ENCODE data around the gene TFIP11.

The TFIP11 gene

DNA sequence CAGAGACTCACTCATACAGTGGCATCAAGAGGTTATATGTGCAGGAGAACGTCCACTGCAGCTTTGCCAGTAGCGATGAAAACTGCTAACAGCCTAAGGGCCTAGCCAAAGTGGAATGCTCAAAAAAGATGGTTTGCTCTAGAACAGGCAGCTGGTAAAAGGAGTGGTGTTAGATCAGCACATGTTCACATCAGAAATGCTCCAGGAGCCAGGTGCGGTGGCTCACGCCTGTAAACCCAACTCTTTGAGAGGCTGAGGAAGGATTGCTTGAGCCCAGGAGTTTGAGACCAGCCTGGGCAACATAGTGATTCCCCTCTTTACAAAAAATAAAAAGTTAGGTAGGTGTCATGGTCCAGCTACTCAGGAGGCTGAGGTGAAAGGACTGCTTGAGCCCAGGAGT, 10.3 kb upstream of the TFIP11 start:
- Histone ChIP-seq H3K4me1 (ENCODE audit: control insufficient read depth, low read depth, low read length) (no peaks in the 10 kb centered on the region), H3K27me3 (ENCODE audit: control insufficient read depth, insufficient read depth, low read length) (no peaks in the 10 kb centered on the region), H3K9ac (ENCODE audit: low read length) (no peak overlapping the region), H3K36me3 (ENCODE audit: control insufficient read depth, low read depth, low read length) (peaks cover 35% of the 10 kb centered on the region), H3K9me3 (ENCODE audit: control insufficient read depth, low read depth, low read length) (no peaks in the 10 kb centered on the region), H3K27ac (ENCODE audit: low read length) (no peak overlapping the region), H3K4me3 (ENCODE audit: low read length) (no peak overlapping the region)

GRCh38 chr22:26522012-26522411, 9.7 kb upstream of the TFIP11 start:
- Histone ChIP-seq H3K9me3 (ENCODE audit: control insufficient read depth, low read depth, low read length) (no peaks in the 10 kb centered on the region), H3K36me3 (ENCODE audit: control insufficient read depth, low read depth, low read length) (peaks cover 30% of the 10 kb centered on the region), H3K4me3 (ENCODE audit: low read length) (no peak overlapping the region), H3K27ac (ENCODE audit: low read length) (no peak overlapping the region), H3K9ac (ENCODE audit: low read length) (no peak overlapping the region), H3K27me3 (ENCODE audit: control insufficient read depth, insufficient read depth, low read length) (no peaks in the 10 kb centered on the region), H3K4me1 (ENCODE audit: control insufficient read depth, low read depth, low read length) (no peaks in the 10 kb centered on the region)

- Histone ChIP-seq H3K9me3 (ENCODE audit: control insufficient read depth, low read depth, low read length) (no peaks in the 10 kb centered on the region), H3K27ac (ENCODE audit: low read length) (no peak overlapping the region), H3K36me3 (ENCODE audit: control insufficient read depth, low read depth, low read length) (no peaks in the 10 kb centered on the region), H3K9ac (ENCODE audit: low read length) (no peak overlapping the region), H3K4me1 (ENCODE audit: control insufficient read depth, low read depth, low read length) (peaks cover 10% of the 10 kb centered on the region), H3K4me3 (ENCODE audit: low read length) (no peak overlapping the region), H3K27me3 (ENCODE audit: control insufficient read depth, insufficient read depth, low read length) (no peaks in the 10 kb centered on the region)
Observed at GRCh38 chr22:26517429-26517828, 5.2 kb upstream of the TFIP11 start.

GRCh38 chr22:26516503-26516902, 4.2 kb upstream of the TFIP11 start:
- Histone ChIP-seq H3K4me3 (ENCODE audit: low read length) (no peak overlapping the region), H3K27ac (ENCODE audit: low read length) (no peak overlapping the region), H3K9ac (ENCODE audit: low read length) (no peak overlapping the region), H3K9me3 (ENCODE audit: control insufficient read depth, low read depth, low read length) (no peaks in the 10 kb centered on the region), H3K4me1 (ENCODE audit: control insufficient read depth, low read depth, low read length) (peaks cover 10% of the 10 kb centered on the region), H3K27me3 (ENCODE audit: control insufficient read depth, insufficient read depth, low read length) (no peaks in the 10 kb centered on the region), H3K36me3 (ENCODE audit: control insufficient read depth, low read depth, low read length) (no peaks in the 10 kb centered on the region)

GRCh38 chr22:26515931-26516330, 3.7 kb upstream of the TFIP11 start:
- Histone ChIP-seq H3K27ac (ENCODE audit: low read length) (no peak overlapping the region), H3K9me3 (ENCODE audit: control insufficient read depth, low read depth, low read length) (no peaks in the 10 kb centered on the region), H3K36me3 (ENCODE audit: control insufficient read depth, low read depth, low read length) (no peaks in the 10 kb centered on the region), H3K27me3 (ENCODE audit: control insufficient read depth, insufficient read depth, low read length) (no peaks in the 10 kb centered on the region), H3K4me1 (ENCODE audit: control insufficient read depth, low read depth, low read length) (peaks cover 10% of the 10 kb centered on the region), H3K4me3 (ENCODE audit: low read length) (no peak overlapping the region), H3K9ac (ENCODE audit: low read length) (no peak overlapping the region)

DNA sequence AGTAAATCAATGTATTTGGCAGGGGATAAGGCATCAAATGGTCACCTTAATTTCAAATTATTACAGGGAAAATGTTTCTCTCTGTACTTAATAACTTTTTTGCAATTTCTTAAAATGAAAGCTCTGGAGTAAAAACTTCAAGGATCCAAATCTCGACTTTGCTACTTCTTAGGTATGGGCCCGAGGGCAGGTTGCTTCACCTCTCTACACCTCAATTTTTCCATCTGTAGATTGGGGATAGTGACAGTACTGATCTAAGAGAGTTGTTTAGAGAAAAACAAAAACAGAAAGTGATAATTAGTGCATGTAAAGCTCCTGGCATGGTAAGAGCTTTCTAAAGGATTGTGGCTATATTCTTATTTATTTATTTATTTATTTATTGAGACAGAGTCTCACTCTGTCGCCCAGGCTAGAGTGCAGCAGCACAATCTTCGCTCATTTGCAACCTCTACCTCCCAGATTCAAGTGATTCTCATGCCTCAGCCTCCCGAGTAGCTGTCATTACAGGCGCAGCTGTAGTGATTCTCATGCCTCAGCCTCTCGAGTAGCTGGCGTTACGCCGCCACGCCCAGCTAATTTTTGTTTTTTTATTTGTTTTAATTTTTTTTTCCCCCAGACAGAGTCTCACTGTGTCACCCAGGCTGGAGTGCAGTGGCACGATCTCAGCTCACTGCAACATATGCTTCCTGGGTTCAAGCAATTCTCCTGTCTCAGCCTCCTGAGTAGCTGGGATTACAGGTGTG, 2.3 kb upstream of the TFIP11 start:
- H3K4me3 ChIP-seq (ENCODE audit: low read length) = no peak overlapping the region
- H3K27ac ChIP-seq (ENCODE audit: low read length) = no peak overlapping the region
- H3K9ac ChIP-seq (ENCODE audit: low read length) = no peak overlapping the region
- H3K36me3 ChIP-seq (ENCODE audit: control insufficient read depth, low read depth, low read length) = peaks cover 11% of the 10 kb centered on the region
- no peaks in the 10 kb centered on the region for H3K9me3 ChIP-seq (ENCODE audit: control insufficient read depth, low read depth, low read length)
- H3K27me3 ChIP-seq (ENCODE audit: control insufficient read depth, insufficient read depth, low read length) = no peaks in the 10 kb centered on the region
- peaks cover 10% of the 10 kb centered on the region for H3K4me1 ChIP-seq (ENCODE audit: control insufficient read depth, low read depth, low read length)

GRCh38 chr22:26513838-26514237, 1.6 kb upstream of the TFIP11 start:
- Histone ChIP-seq H3K27me3 (ENCODE audit: control insufficient read depth, insufficient read depth, low read length) (no peaks in the 10 kb centered on the region), H3K27ac (ENCODE audit: low read length) (no peak overlapping the region), H3K36me3 (ENCODE audit: control insufficient read depth, low read depth, low read length) (peaks cover 18% of the 10 kb centered on the region), H3K9ac (ENCODE audit: low read length) (no peak overlapping the region), H3K9me3 (ENCODE audit: control insufficient read depth, low read depth, low read length) (no peaks in the 10 kb centered on the region), H3K4me3 (ENCODE audit: low read length) (no peak overlapping the region), H3K4me1 (ENCODE audit: control insufficient read depth, low read depth, low read length) (peaks cover 10% of the 10 kb centered on the region)

GRCh38 chr22:26508148-26508547, 4.1 kb downstream of the TFIP11 start:
- Histone ChIP-seq H3K27me3 (ENCODE audit: control insufficient read depth, insufficient read depth, low read length) (no peaks in the 10 kb centered on the region), H3K9ac (ENCODE audit: low read length) (no peak overlapping the region), H3K36me3 (ENCODE audit: control insufficient read depth, low read depth, low read length) (peaks cover 66% of the 10 kb centered on the region), H3K4me1 (ENCODE audit: control insufficient read depth, low read depth, low read length) (peaks cover 8% of the 10 kb centered on the region), H3K27ac (ENCODE audit: low read length) (no peak overlapping the region), H3K4me3 (ENCODE audit: low read length) (no peak overlapping the region), H3K9me3 (ENCODE audit: control insufficient read depth, low read depth, low read length) (no peaks in the 10 kb centered on the region)

DNA sequence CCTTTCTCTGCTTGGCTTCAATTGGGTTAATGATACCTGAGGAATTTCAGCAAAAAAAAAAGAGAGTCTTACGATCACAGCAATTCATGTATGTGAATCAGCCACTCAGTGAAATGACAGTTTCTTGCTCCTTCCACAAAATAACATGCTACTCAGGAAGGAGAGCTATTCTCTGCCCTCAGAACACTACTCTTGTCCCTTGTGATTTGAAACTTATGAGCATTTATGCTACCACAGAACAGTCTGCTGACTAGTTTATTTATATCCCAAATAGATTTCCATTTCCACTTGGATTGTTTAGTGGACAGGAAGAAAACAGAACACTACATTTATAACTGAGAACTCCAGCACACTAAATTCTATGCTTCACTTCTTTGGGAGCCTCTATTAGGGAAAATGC, 8.5 kb downstream of the TFIP11 start:
- Histone ChIP-seq H3K36me3 (ENCODE audit: control insufficient read depth, low read depth, low read length) (peaks cover 86% of the 10 kb centered on the region), H3K9ac (ENCODE audit: low read length) (no peak overlapping the region), H3K27ac (ENCODE audit: low read length) (no peak overlapping the region), H3K4me3 (ENCODE audit: low read length) (no peak overlapping the region), H3K9me3 (ENCODE audit: control insufficient read depth, low read depth, low read length) (no peaks in the 10 kb centered on the region), H3K4me1 (ENCODE audit: control insufficient read depth, low read depth, low read length) (peaks cover 5% of the 10 kb centered on the region), H3K27me3 (ENCODE audit: control insufficient read depth, insufficient read depth, low read length) (no peaks in the 10 kb centered on the region)

- Histone ChIP-seq H3K27ac (ENCODE audit: low read length) (no peak overlapping the region), H3K36me3 (ENCODE audit: control insufficient read depth, low read depth, low read length) (peaks cover 81% of the 10 kb centered on the region), H3K4me1 (ENCODE audit: control insufficient read depth, low read depth, low read length) (peaks cover 5% of the 10 kb centered on the region), H3K4me3 (ENCODE audit: low read length) (no peak overlapping the region), H3K9me3 (ENCODE audit: control insufficient read depth, low read depth, low read length) (no peaks in the 10 kb centered on the region), H3K9ac (ENCODE audit: low read length) (peak overlapping the region; percentile 14), H3K27me3 (ENCODE audit: control insufficient read depth, insufficient read depth, low read length) (no peaks in the 10 kb centered on the region)
Observed at GRCh38 chr22:26502688-26503561, 9.3 kb downstream of the TFIP11 start.

DNA sequence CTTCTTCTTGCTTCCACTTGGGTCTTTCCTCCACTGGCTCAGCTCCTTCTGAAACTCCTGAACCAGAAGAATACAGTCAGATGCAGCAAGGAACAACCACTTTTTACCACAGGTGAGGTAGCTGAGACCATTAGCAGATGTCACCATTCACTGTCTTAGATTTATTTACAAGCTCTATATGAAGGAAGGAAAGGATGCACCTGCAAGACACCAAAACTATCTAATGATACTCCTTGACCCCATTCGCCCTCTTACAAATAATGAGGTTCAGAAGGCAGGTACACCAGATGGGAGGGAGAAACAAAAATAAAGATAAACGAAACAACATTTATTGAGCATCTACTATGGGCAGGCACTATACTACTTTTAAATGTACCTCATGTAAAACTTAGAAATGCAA, 10.3 kb downstream of the TFIP11 start:
- no peak overlapping the region for H3K9ac ChIP-seq (ENCODE audit: low read length)
- peaks cover 82% of the 10 kb centered on the region for H3K36me3 ChIP-seq (ENCODE audit: control insufficient read depth, low read depth, low read length)
- H3K27ac ChIP-seq (ENCODE audit: low read length) = no peak overlapping the region
- peaks cover 5% of the 10 kb centered on the region for H3K4me1 ChIP-seq (ENCODE audit: control insufficient read depth, low read depth, low read length)
- H3K9me3 ChIP-seq (ENCODE audit: control insufficient read depth, low read depth, low read length) = no peaks in the 10 kb centered on the region
- H3K4me3 ChIP-seq (ENCODE audit: low read length) = no peak overlapping the region
- H3K27me3 ChIP-seq (ENCODE audit: control insufficient read depth, insufficient read depth, low read length) = no peaks in the 10 kb centered on the region
